ENCODE results near the gene FSTL4.

- TF ChIP-seq CTCF (IDR thresholded peaks at IDR 0.05; ENCODE audit: low read depth, low read length, missing input control) = no peak
- TF ChIP-seq REST (IDR thresholded peaks at IDR 0.05) = no peak
- no peak for TF ChIP-seq MAX (IDR thresholded peaks at IDR 0.05)
- TF ChIP-seq ATF3 (IDR thresholded peaks at IDR 0.05) = no peak
- no peak for TF ChIP-seq ZBTB33 (IDR thresholded peaks at IDR 0.05)
- no peak for TF ChIP-seq GABPA (IDR thresholded peaks at IDR 0.05 in 1 of 2, conservative IDR thresholded peaks at IDR 0.05 in 1 of 2)
These were observed 99.4 kb downstream of the FSTL4 start for GRCh38 chr5:133512896-133513295.

All from liver (tissue), 3 donors.